ENCODE results near the gene ANXA5. TPM values are rescaled to one million over a fixed set of nuclear protein-coding genes. Genes with fewer than 3 reads are reported as not detected.

ANXA5 gene
- total RNA-seq, 5 donors from 2014 or later (not counting 1 experiment from before 2014, with no cell fraction given) = 44.2 to 80.3 (median 71.2) TPM

- Mint-ChIP-seq H3K27me3 (no peaks in the 10 kb centered on the region), H3K36me3 (peaks cover 40% of the 10 kb centered on the region), H3K9me3 (no peaks in the 10 kb centered on the region), H3K4me1 (no peaks in the 10 kb centered on the region), H3K27ac (no peak overlapping the region), H3K4me3 (no peak overlapping the region)
- Histone ChIP-seq H3K36me3 (ENCODE audit: control insufficient read depth in 2 of 2, extremely low read depth in 1 of 2, insufficient read depth in 1 of 2, low read length in 1 of 2) (peaks cover 0 to 41% of the 10 kb centered on the region in 2 donors), H3K4me3 (ENCODE audit: control insufficient read depth in 1 of 2, extremely low read depth in 1 of 2, low read length in 1 of 2) (no peak overlapping the region), H3K27ac (ENCODE audit: low read length) (no peak overlapping the region), H3K9me3 (no peaks in the 10 kb centered on the region), H3K27me3 (replicated peaks in 1 of 2; ENCODE audit: control insufficient read depth in 2 of 2, extremely low read depth in 1 of 2, insufficient read depth in 2 of 2, low read length in 1 of 2) (no peaks in the 10 kb centered on the region), H3K4me1 (ENCODE audit: control insufficient read depth in 1 of 2, extremely low read depth in 1 of 2, insufficient read depth in 2 of 2, low read length in 2 of 2) (no peaks in the 10 kb centered on the region)
- CTCF ChIA-PET = interaction anchor here in 1 of 2 donors (0.6 kb wide), 1 partner anchor 450 kb away, joined by 3 read pairs; no protein-coding TSS in a partner anchor
- DNase-seq (no peak), ATAC-seq (replicated peaks in 1 of 4) (no peak)
- POLR2A ChIA-PET = no interaction called here
- 100% methylated on average over 2 of the region's 3 CpGs for WGBS (ENCODE audit: insufficient coverage)
Observed at GRCh38 chr4:121679267-121679666, 17.5 kb downstream of the ANXA5 start.

GRCh38 chr4:121677524-121677923 lies 19.3 kb downstream of the ANXA5 start:
- no CpG with 5 or more reads among the region's 1 CpG for WGBS (ENCODE audit: insufficient coverage)
- Histone ChIP-seq H3K27ac (ENCODE audit: low read length) (no peak overlapping the region), H3K9me3 (no peaks in the 10 kb centered on the region), H3K27me3 (replicated peaks in 1 of 2; ENCODE audit: control insufficient read depth in 2 of 2, extremely low read depth in 1 of 2, insufficient read depth in 2 of 2, low read length in 1 of 2) (no peaks in the 10 kb centered on the region), H3K4me1 (ENCODE audit: control insufficient read depth in 1 of 2, extremely low read depth in 1 of 2, insufficient read depth in 2 of 2, low read length in 2 of 2) (no peaks in the 10 kb centered on the region), H3K4me3 (ENCODE audit: control insufficient read depth in 1 of 2, extremely low read depth in 1 of 2, low read length in 1 of 2) (no peak overlapping the region), H3K36me3 (ENCODE audit: control insufficient read depth in 2 of 2, extremely low read depth in 1 of 2, insufficient read depth in 1 of 2, low read length in 1 of 2) (peaks cover 0 to 38% of the 10 kb centered on the region in 2 donors)
- DNase-seq (no peak), ATAC-seq (replicated peaks in 1 of 4) (no peak)
- ChIA-PET POLR2A (no interaction called here), CTCF (no interaction called here)
- Mint-ChIP-seq H3K4me1 (no peaks in the 10 kb centered on the region), H3K4me3 (no peak overlapping the region), H3K9me3 (no peaks in the 10 kb centered on the region), H3K27ac (no peak overlapping the region), H3K27me3 (no peaks in the 10 kb centered on the region), H3K36me3 (peaks cover 41% of the 10 kb centered on the region)

GRCh38 chr4:121676345-121677075 lies 20.3 kb downstream of the ANXA5 start:
- Mint-ChIP-seq H3K9me3 (no peaks in the 10 kb centered on the region), H3K36me3 (peaks cover 50% of the 10 kb centered on the region), H3K4me3 (no peak overlapping the region), H3K27ac (no peak overlapping the region), H3K27me3 (no peaks in the 10 kb centered on the region), H3K4me1 (no peaks in the 10 kb centered on the region)
- Histone ChIP-seq H3K9me3 (no peaks in the 10 kb centered on the region), H3K36me3 (ENCODE audit: control insufficient read depth in 2 of 2, extremely low read depth in 1 of 2, insufficient read depth in 1 of 2, low read length in 1 of 2) (peaks cover 0 to 39% of the 10 kb centered on the region in 2 donors), H3K27ac (ENCODE audit: low read length) (no peak overlapping the region), H3K4me1 (ENCODE audit: control insufficient read depth in 1 of 2, extremely low read depth in 1 of 2, insufficient read depth in 2 of 2, low read length in 2 of 2) (no peaks in the 10 kb centered on the region), H3K27me3 (replicated peaks in 1 of 2; ENCODE audit: control insufficient read depth in 2 of 2, extremely low read depth in 1 of 2, insufficient read depth in 2 of 2, low read length in 1 of 2) (no peaks in the 10 kb centered on the region), H3K4me3 (ENCODE audit: control insufficient read depth in 1 of 2, extremely low read depth in 1 of 2, low read length in 1 of 2) (no peak overlapping the region)
- no peak for DNase-seq
- 71% methylated on average over 3 of the region's 6 CpGs for WGBS (ENCODE audit: insufficient coverage)
- POLR2A ChIA-PET = no interaction called here
- CTCF ChIA-PET = no interaction called here
- no peak for ATAC-seq (replicated peaks in 1 of 4)

- Histone ChIP-seq H3K4me1 (ENCODE audit: control insufficient read depth in 1 of 2, extremely low read depth in 1 of 2, insufficient read depth in 2 of 2, low read length in 2 of 2) (no peaks in the 10 kb centered on the region), H3K36me3 (ENCODE audit: control insufficient read depth in 2 of 2, extremely low read depth in 1 of 2, insufficient read depth in 1 of 2, low read length in 1 of 2) (peaks cover 0 to 34% of the 10 kb centered on the region in 2 donors), H3K9me3 (no peaks in the 10 kb centered on the region), H3K27ac (ENCODE audit: low read length) (no peak overlapping the region), H3K27me3 (replicated peaks in 1 of 2; ENCODE audit: control insufficient read depth in 2 of 2, extremely low read depth in 1 of 2, insufficient read depth in 2 of 2, low read length in 1 of 2) (no peaks in the 10 kb centered on the region), H3K4me3 (ENCODE audit: control insufficient read depth in 1 of 2, extremely low read depth in 1 of 2, low read length in 1 of 2) (no peak overlapping the region)
- Mint-ChIP-seq H3K36me3 (peaks cover 51% of the 10 kb centered on the region), H3K27me3 (no peaks in the 10 kb centered on the region), H3K4me1 (no peaks in the 10 kb centered on the region), H3K27ac (no peak overlapping the region), H3K4me3 (no peak overlapping the region), H3K9me3 (no peaks in the 10 kb centered on the region)
- 70% methylated on average over 2 of the region's 2 CpGs for WGBS (ENCODE audit: insufficient coverage)
- ChIA-PET CTCF (no interaction called here), POLR2A (interaction anchor here (0.5 kb wide), 2 partner anchors 778 to 894 kb away, joined by 3 read pairs; no protein-coding TSS in a partner anchor)
- DNase-seq (no peak), ATAC-seq (replicated peaks in 1 of 4) (no peak)
Observed at GRCh38 chr4:121675715-121676114, 21.1 kb downstream of the ANXA5 start.

- ChIA-PET CTCF (no interaction called here), POLR2A (no interaction called here)
- Histone ChIP-seq H3K4me1 (ENCODE audit: control insufficient read depth in 1 of 2, extremely low read depth in 1 of 2, insufficient read depth in 2 of 2, low read length in 2 of 2) (no peaks in the 10 kb centered on the region), H3K36me3 (ENCODE audit: control insufficient read depth in 2 of 2, extremely low read depth in 1 of 2, insufficient read depth in 1 of 2, low read length in 1 of 2) (peaks cover 0 to 30% of the 10 kb centered on the region in 2 donors), H3K27ac (ENCODE audit: low read length) (no peak overlapping the region), H3K4me3 (ENCODE audit: control insufficient read depth in 1 of 2, extremely low read depth in 1 of 2, low read length in 1 of 2) (no peak overlapping the region), H3K9me3 (no peaks in the 10 kb centered on the region), H3K27me3 (replicated peaks in 1 of 2; ENCODE audit: control insufficient read depth in 2 of 2, extremely low read depth in 1 of 2, insufficient read depth in 2 of 2, low read length in 1 of 2) (no peaks in the 10 kb centered on the region)
- ATAC-seq (replicated peaks in 1 of 4) = no peak
- no CpG with 5 or more reads among the region's 2 CpGs for WGBS (ENCODE audit: insufficient coverage)
- Mint-ChIP-seq H3K27me3 (no peaks in the 10 kb centered on the region), H3K4me3 (no peak overlapping the region), H3K27ac (no peak overlapping the region), H3K36me3 (peaks cover 49% of the 10 kb centered on the region), H3K4me1 (no peaks in the 10 kb centered on the region), H3K9me3 (no peaks in the 10 kb centered on the region)
- no peak for DNase-seq
Observed at GRCh38 chr4:121674696-121675095, 22.1 kb downstream of the ANXA5 start.

GRCh38 chr4:121674191-121674590 lies 22.6 kb downstream of the ANXA5 start:
- H3K4me1 Mint-ChIP-seq = no peaks in the 10 kb centered on the region
- no CpG with 5 or more reads among the region's 1 CpG for WGBS (ENCODE audit: insufficient coverage)
- CTCF ChIA-PET = no interaction called here

More at GRCh38 chr4:121674191-121674590, 22.6 kb downstream of the ANXA5 start:
- Mint-ChIP-seq H3K27me3 (no peaks in the 10 kb centered on the region), H3K36me3 (peaks cover 50% of the 10 kb centered on the region), H3K9me3 (no peaks in the 10 kb centered on the region), H3K27ac (no peak overlapping the region), H3K4me3 (no peak overlapping the region)
- POLR2A ChIA-PET = no interaction called here
- Histone ChIP-seq H3K9me3 (no peaks in the 10 kb centered on the region), H3K36me3 (ENCODE audit: control insufficient read depth in 2 of 2, extremely low read depth in 1 of 2, insufficient read depth in 1 of 2, low read length in 1 of 2) (peaks cover 0 to 30% of the 10 kb centered on the region in 2 donors), H3K4me1 (ENCODE audit: control insufficient read depth in 1 of 2, extremely low read depth in 1 of 2, insufficient read depth in 2 of 2, low read length in 2 of 2) (no peaks in the 10 kb centered on the region), H3K27me3 (replicated peaks in 1 of 2; ENCODE audit: control insufficient read depth in 2 of 2, extremely low read depth in 1 of 2, insufficient read depth in 2 of 2, low read length in 1 of 2) (no peaks in the 10 kb centered on the region), H3K4me3 (ENCODE audit: control insufficient read depth in 1 of 2, extremely low read depth in 1 of 2, low read length in 1 of 2) (no peak overlapping the region), H3K27ac (ENCODE audit: low read length) (no peak overlapping the region)
- ATAC-seq (replicated peaks in 1 of 4) = no peak
- DNase-seq = no peak

Measured in T-cell (primary cell).